Naive thymus-derived CD8-positive, alpha-beta T cell (primary cell): ENCODE measurements around the gene ARHGEF40. TPM values are rescaled to one million over a fixed set of nuclear protein-coding genes. Genes with fewer than 3 reads are reported as not detected.

ENCODE experiments used
- ATAC-seq, 2 donors: fragments of 150-1000 bp; cut with Tn5 transposase in 1 of 2; sonication (Bioruptor Pico), chemical (Tn5 transposase) in 1 of 2; 1 replicate in 1 of 2; 2 replicates in 1 of 2; pipeline ENCODE4 v1.10.0; 2021; ENCODE audit warnings: mild to moderate bottlenecking in 2 of 2, moderate library complexity in 2 of 2
- POLR2A ChIA-PET: fragments of 350-600 bp; sonication (Branson Sonifier 250); formaldehyde crosslinking; loops from one replicate; lab custom pipeline; 2021; ENCODE audit warnings: antibody characterized with exemption; lab: Charles Lee
- DNase-seq, 10 donors: peaks; one replicate each; pipeline versions ENCODE4 v3.0.0 to v3.0.0-alpha.2; 2020 to 2022
- H3K27ac Mint-ChIP-seq, 10 donors: one replicate each; pipeline ENCODE4 v1.8.0; 2020 to 2022; ENCODE audit warnings: mild to moderate bottlenecking in 10 of 10, mixed read lengths in 10 of 10, moderate library complexity in 4 of 10, inconsistent platforms in 1 of 10
- H3K27me3 Mint-ChIP-seq, 5 donors: one replicate each; pipeline ENCODE4 v1.8.0; 2021 to 2022; ENCODE audit warnings: mixed read lengths in 5 of 5
- H3K36me3 Mint-ChIP-seq, 3 donors: one replicate each; pipeline ENCODE4 v1.8.0; 2020 to 2022; ENCODE audit warnings: mixed read lengths in 3 of 3, mild to moderate bottlenecking in 2 of 3, inconsistent platforms in 1 of 3
- H3K4me1 Mint-ChIP-seq, 4 donors: one replicate each; pipeline ENCODE4 v1.8.0; 2021 to 2022; ENCODE audit warnings: mixed read lengths in 4 of 4
- H3K4me3 Mint-ChIP-seq, 10 donors: one replicate each; pipeline ENCODE4 v1.8.0; 2020 to 2022; ENCODE audit warnings: mild to moderate bottlenecking in 10 of 10, mixed read lengths in 10 of 10, moderate library complexity in 6 of 10, inconsistent platforms in 1 of 10
- H3K9me3 Mint-ChIP-seq, 9 donors: one replicate each; pipeline ENCODE4 v1.8.0; 2020 to 2022; ENCODE audit warnings: mixed read lengths in 9 of 9, mild to moderate bottlenecking in 3 of 9, inconsistent platforms in 1 of 9, moderate library complexity in 1 of 9
- polyA plus RNA-seq, 3 donors: library from polyadenylated mRNA; unstranded; fragments of 300-500 nt; fragmentation: Illumina TruSeq; gene quantifications; one replicate each; pipeline ENCODE4 v1.2.3, GENCODE V29; 2021
- total RNA-seq, 8 experiments: library from RNA in 2 of 8; stranded (reverse) in 2 of 8; gene quantifications; one replicate each; pipeline ENCODE4 v1.2.3 and lab custom pipeline; 2021 to 2026

ARHGEF40 gene
- total and polyA plus RNA-seq, 5 experiments from 2014 or later = 0.03 to 0.45 (median 0.08) TPM

GRCh38 chr14:21041676-21042433 is 28.2 kb upstream of the ARHGEF40 start, which contains the start of gene RNASE7:
Gene RNASE7, plus strand, starts transcription at chr14:21042362. Its CDS starts 631 bp downstream, at chr14:21042993.
- no peak for ATAC-seq
- H3K36me3 Mint-ChIP-seq = no peaks in the 10 kb centered on the region
- no peak within 1 kb of the TSS for H3K4me3 Mint-ChIP-seq
- no peak for DNase-seq
- POLR2A ChIA-PET = no interaction called here
- H3K27me3 Mint-ChIP-seq = peaks cover 7 to 22% (median 13%) of the 10 kb centered on the region in 5 donors
- no peaks in the 10 kb centered on the region for H3K9me3 Mint-ChIP-seq
- H3K4me1 Mint-ChIP-seq = peaks cover 5 to 8% (median 7%) of the 10 kb centered on the region in 4 donors
- peak within 1 kb of the TSS in 3 of 10 donors; percentile 4 to 56 (median 32) for H3K27ac Mint-ChIP-seq

- H3K4me1 Mint-ChIP-seq = peaks cover 5 to 8% (median 7%) of the 10 kb centered on the region in 4 donors
- POLR2A ChIA-PET = interaction anchor here (1.2 kb wide), 1 partner anchor 26 kb away, joined by 3 read pairs; no protein-coding TSS in a partner anchor
- no peaks in the 10 kb centered on the region for H3K36me3 Mint-ChIP-seq
- no peak overlapping the region for H3K4me3 Mint-ChIP-seq
- H3K27me3 Mint-ChIP-seq = peaks cover 10 to 23% (median 13%) of the 10 kb centered on the region in 5 donors
- H3K9me3 Mint-ChIP-seq = no peaks in the 10 kb centered on the region
- ATAC-seq (no peak), DNase-seq (no peak)
- peak overlapping the region in 1 of 10 donors; percentile 32 for H3K27ac Mint-ChIP-seq
These were observed 27.2 kb upstream of the ARHGEF40 start for GRCh38 chr14:21042918-21043317.

GRCh38 chr14:21043387-21043973 is 26.6 kb upstream of the ARHGEF40 start:
- Mint-ChIP-seq H3K36me3 (no peaks in the 10 kb centered on the region), H3K4me1 (peaks cover 5 to 8% (median 7%) of the 10 kb centered on the region in 4 donors), H3K27me3 (peaks cover 10 to 23% (median 13%) of the 10 kb centered on the region in 5 donors), H3K27ac (peak overlapping the region in 3 of 10 donors; percentile 23 to 63 (median 39)), H3K9me3 (no peaks in the 10 kb centered on the region), H3K4me3 (no peak overlapping the region)
- no peak for DNase-seq
- no peak for ATAC-seq
- POLR2A ChIA-PET = interaction anchor here (1.2 kb wide), 1 partner anchor 26 kb away, joined by 3 read pairs; no protein-coding TSS in a partner anchor

GRCh38 chr14:21043974-21044618 is 26.0 kb upstream of the ARHGEF40 start:
- Mint-ChIP-seq H3K4me3 (no peak overlapping the region), H3K27me3 (peaks cover 10 to 23% (median 13%) of the 10 kb centered on the region in 5 donors), H3K27ac (peak overlapping the region in 2 of 10 donors; percentile 38 to 66), H3K9me3 (no peaks in the 10 kb centered on the region), H3K36me3 (no peaks in the 10 kb centered on the region), H3K4me1 (peaks cover 5 to 8% (median 7%) of the 10 kb centered on the region in 4 donors)
- ATAC-seq = no peak
- POLR2A ChIA-PET = interaction anchor here (1.2 kb wide), 1 partner anchor 27 kb away, joined by 3 read pairs; no protein-coding TSS in a partner anchor
- DNase-seq = no peak

- ATAC-seq (no peak), DNase-seq (no peak)
- Mint-ChIP-seq H3K4me3 (no peak overlapping the region), H3K27ac (no peak overlapping the region), H3K4me1 (peaks cover 5 to 8% (median 7%) of the 10 kb centered on the region in 4 donors), H3K9me3 (no peaks in the 10 kb centered on the region), H3K36me3 (no peaks in the 10 kb centered on the region), H3K27me3 (peaks cover 7 to 18% (median 13%) of the 10 kb centered on the region in 5 donors)
- POLR2A ChIA-PET = no interaction called here
These were observed 22.7 kb upstream of the ARHGEF40 start for GRCh38 chr14:21047378-21047781.

GRCh38 chr14:21048638-21049037 is 21.5 kb upstream of the ARHGEF40 start:
- Mint-ChIP-seq H3K36me3 (no peaks in the 10 kb centered on the region), H3K27me3 (peaks cover 0 to 15% (median 8%) of the 10 kb centered on the region in 5 donors), H3K27ac (no peak overlapping the region), H3K4me1 (peaks cover 5 to 8% (median 7%) of the 10 kb centered on the region in 4 donors), H3K9me3 (no peaks in the 10 kb centered on the region), H3K4me3 (no peak overlapping the region)
- ATAC-seq (no peak), DNase-seq (no peak)
- POLR2A ChIA-PET = interaction anchor here (0.6 to 0.8 kb wide), 2 partner anchors 9 to 255 kb away, joined by 3 to 4 read pairs; partner anchors contain the start of gene RNASE8

GRCh38 chr14:21049271-21049673 is 20.8 kb upstream of the ARHGEF40 start:
- Mint-ChIP-seq H3K4me3 (no peak overlapping the region), H3K27ac (no peak overlapping the region), H3K9me3 (no peaks in the 10 kb centered on the region), H3K36me3 (no peaks in the 10 kb centered on the region), H3K4me1 (peaks cover 3 to 5% (median 4%) of the 10 kb centered on the region in 4 donors), H3K27me3 (peaks cover 0 to 13% (median 8%) of the 10 kb centered on the region in 5 donors)
- POLR2A ChIA-PET = interaction anchor here (0.6 kb wide), 1 partner anchor 255 kb away, joined by 4 read pairs; no protein-coding TSS in a partner anchor
- ATAC-seq = no peak
- DNase-seq = no peak

- ATAC-seq = no peak
- Mint-ChIP-seq H3K27ac (no peak overlapping the region), H3K4me3 (no peak overlapping the region), H3K36me3 (no peaks in the 10 kb centered on the region), H3K27me3 (peaks cover 0 to 10% (median 7%) of the 10 kb centered on the region in 5 donors), H3K9me3 (no peaks in the 10 kb centered on the region), H3K4me1 (no peaks in the 10 kb centered on the region)
- POLR2A ChIA-PET = no interaction called here
- no peak for DNase-seq
These were observed 19.5 kb upstream of the ARHGEF40 start for GRCh38 chr14:21050597-21050996.

GRCh38 chr14:21053184-21054122 is 16.7 kb upstream of the ARHGEF40 start:
- no peak for ATAC-seq
- H3K36me3 Mint-ChIP-seq = no peaks in the 10 kb centered on the region
- DNase-seq = no peak
- H3K27me3 Mint-ChIP-seq = peaks cover 0 to 4% (median 3%) of the 10 kb centered on the region in 5 donors
- no peaks in the 10 kb centered on the region for H3K4me1 Mint-ChIP-seq
- POLR2A ChIA-PET = no interaction called here
- no peaks in the 10 kb centered on the region for H3K9me3 Mint-ChIP-seq
- no peak overlapping the region for H3K4me3 Mint-ChIP-seq
- no peak overlapping the region for H3K27ac Mint-ChIP-seq

GRCh38 chr14:21054123-21054767 is 15.9 kb upstream of the ARHGEF40 start:
- ATAC-seq = no peak
- H3K27ac Mint-ChIP-seq = no peak overlapping the region

GRCh38 chr14:21054768-21055145 is 15.3 kb upstream of the ARHGEF40 start:
- no peaks in the 10 kb centered on the region for H3K4me1 Mint-ChIP-seq
- no peaks in the 10 kb centered on the region for H3K36me3 Mint-ChIP-seq
- no peak overlapping the region for H3K4me3 Mint-ChIP-seq
- H3K9me3 Mint-ChIP-seq = no peaks in the 10 kb centered on the region
- POLR2A ChIA-PET = no interaction called here
- H3K27ac Mint-ChIP-seq = no peak overlapping the region
- no peak for ATAC-seq
- no peak for DNase-seq
- peaks cover 0 to 4% (median 3%) of the 10 kb centered on the region in 5 donors for H3K27me3 Mint-ChIP-seq

More at GRCh38 chr14:21054123-21054767, 15.9 kb upstream of the ARHGEF40 start:
- Mint-ChIP-seq H3K4me1 (no peaks in the 10 kb centered on the region), H3K27me3 (peaks cover 0 to 4% (median 0%) of the 10 kb centered on the region in 5 donors), H3K36me3 (no peaks in the 10 kb centered on the region), H3K9me3 (no peaks in the 10 kb centered on the region), H3K4me3 (no peak overlapping the region)
- DNase-seq = no peak
- POLR2A ChIA-PET = no interaction called here
